Mucosa of descending colon (tissue), 3 donors: ENCODE results near the gene PLXND1. TPM values are rescaled to one million over a fixed set of nuclear protein-coding genes. Genes with fewer than 3 reads are reported as not detected.

Source experiments
- ATAC-seq: fragments of 200-7000 bp; cut with Tn5 transposase; one replicate; pipeline ENCODE4 v1.9.1; 2020; ENCODE audit warnings: mild to moderate bottlenecking, moderate library complexity
- DNase-seq, 3 donors: peaks; one replicate each; pipeline ENCODE4 v3.0.0-alpha.2; 2020
- H3K36me3 ChIP-seq: fragments of 200-600 bp; one replicate; pipeline ENCODE4 v1.8.0; 2021; ENCODE audit warnings: low read depth, mild to moderate bottlenecking
- H3K4me1 ChIP-seq: fragments of 200-600 bp; one replicate; pipeline ENCODE4 v1.8.0; 2021; ENCODE audit warnings: low read depth, mild to moderate bottlenecking
- H3K4me3 ChIP-seq: fragments of 200-600 bp; one replicate; pipeline ENCODE4 v1.8.0; 2021; ENCODE audit warnings: mild to moderate bottlenecking
- H3K9me3 ChIP-seq: fragments of 200-600 bp; one replicate; pipeline ENCODE4 v1.8.0; 2021; ENCODE audit warnings: mild to moderate bottlenecking
- CTCF ChIP-seq: fragments of 200-600 bp; IDR thresholded peaks from one replicate; pipeline ENCODE4 v1.8.0; 2022; ENCODE audit warnings: antibody characterized with exemption, mild to moderate bottlenecking
- intact Hi-C, 2 donors: fragments of 100-400 bp; cut with DNase I in 1 of 2; cut with micrococcal nuclease in 1 of 2; formaldehyde crosslinking; loops; one replicate each; pipeline versions ENCODE4 v1.11.0 to v1.11.1; 2022; cut with DNase I, micrococcal nuclease
- total RNA-seq, 3 donors: library from RNA; stranded (reverse); fragmentation: NEBNext Ultra II Directional in 2 of 3; extraction: Animal tissue kit (Norgen Biotek cat#: 25700) in 2 of 3; gene quantifications; one replicate each; pipeline versions ENCODE4 v1.2.1 to v1.2.4, GENCODE V29; 2021 to 2023
- donor health status: DM: no; HTN: no; CAD: no; lungs with moderate emphysema.
- donor health status: DM: no; HTN: no; CAD: no.
- donor health status: DM: no; HTN: yes; CAD: no.

Gene PLXND1
- total RNA-seq, 3 donors from 2014 or later, result 26.8 to 57.1 (median 48.1) TPM

GRCh38 chr3:129512595-129512994 lies 93.9 kb downstream of the PLXND1 start:
- Histone ChIP-seq H3K36me3 (no peaks in the 10 kb centered on the region), H3K4me3 (no peak overlapping the region), H3K9me3 (no peaks in the 10 kb centered on the region), H3K4me1 (no peaks in the 10 kb centered on the region)
- no peak for TF ChIP-seq CTCF
- intact Hi-C loops, result no loop called here
- no peak for ATAC-seq
- no peak for DNase-seq

GRCh38 chr3:129507181-129507831 lies 99.2 kb downstream of the PLXND1 start:
- H3K4me1 ChIP-seq, result no peaks in the 10 kb centered on the region

GRCh38 chr3:129506231-129506742 lies 100.2 kb downstream of the PLXND1 start:
- intact Hi-C loops, result no loop called here
- H3K9me3 ChIP-seq, result no peaks in the 10 kb centered on the region
- DNase-seq, result no peak
- ATAC-seq, result no peak
- no peaks in the 10 kb centered on the region for H3K36me3 ChIP-seq
- H3K4me1 ChIP-seq, result no peaks in the 10 kb centered on the region
- TF ChIP-seq CTCF, result no peak
- H3K4me3 ChIP-seq, result no peak overlapping the region

More at GRCh38 chr3:129507181-129507831, 99.2 kb downstream of the PLXND1 start:
- H3K9me3 ChIP-seq, result no peaks in the 10 kb centered on the region
- intact Hi-C loops, result no loop called here
- DNase-seq (no peak), ATAC-seq (no peak)
- H3K36me3 ChIP-seq, result no peaks in the 10 kb centered on the region
- H3K4me3 ChIP-seq, result no peak overlapping the region
- TF ChIP-seq CTCF, result no peak

- no peak for ATAC-seq
- no peak for DNase-seq
- Histone ChIP-seq H3K4me3 (no peak overlapping the region), H3K4me1 (no peaks in the 10 kb centered on the region), H3K9me3 (no peaks in the 10 kb centered on the region), H3K36me3 (no peaks in the 10 kb centered on the region)
- no peak for TF ChIP-seq CTCF
- intact Hi-C loops, result no loop called here
Observed at GRCh38 chr3:129505341-129505740, 101.1 kb downstream of the PLXND1 start.

Other genes with a start within 250 kb of the PLXND1 start
- under 1 TPM; 0.38 to 0.69 (median 0.58) TPM for gene EFCAB12, start 178.0 kb downstream of the PLXND1 start, total RNA-seq
- gene MBD4, start 166.7 kb downstream of the PLXND1 start, total RNA-seq, result 10 to 100 TPM; 26.6 to 30.6 (median 27.2) TPM
- gene IFT122, start 166.5 kb downstream of the PLXND1 start, total RNA-seq, result 10 to 100 TPM; 24.6 to 35.0 (median 29.6) TPM
- not detected for gene RHO, start 78.0 kb downstream of the PLXND1 start, total RNA-seq
- gene H1-8, start 63.5 kb downstream of the PLXND1 start, total RNA-seq, result not detected